NCI-H2107 (cell line): ENCODE results near the gene DNAH8.

ENCODE experiments used
- DNase-seq: peaks from one replicate; lab custom pipeline; 2025; lab: John Stamatoyannopoulos, UW

DNAH8 gene

DNA sequence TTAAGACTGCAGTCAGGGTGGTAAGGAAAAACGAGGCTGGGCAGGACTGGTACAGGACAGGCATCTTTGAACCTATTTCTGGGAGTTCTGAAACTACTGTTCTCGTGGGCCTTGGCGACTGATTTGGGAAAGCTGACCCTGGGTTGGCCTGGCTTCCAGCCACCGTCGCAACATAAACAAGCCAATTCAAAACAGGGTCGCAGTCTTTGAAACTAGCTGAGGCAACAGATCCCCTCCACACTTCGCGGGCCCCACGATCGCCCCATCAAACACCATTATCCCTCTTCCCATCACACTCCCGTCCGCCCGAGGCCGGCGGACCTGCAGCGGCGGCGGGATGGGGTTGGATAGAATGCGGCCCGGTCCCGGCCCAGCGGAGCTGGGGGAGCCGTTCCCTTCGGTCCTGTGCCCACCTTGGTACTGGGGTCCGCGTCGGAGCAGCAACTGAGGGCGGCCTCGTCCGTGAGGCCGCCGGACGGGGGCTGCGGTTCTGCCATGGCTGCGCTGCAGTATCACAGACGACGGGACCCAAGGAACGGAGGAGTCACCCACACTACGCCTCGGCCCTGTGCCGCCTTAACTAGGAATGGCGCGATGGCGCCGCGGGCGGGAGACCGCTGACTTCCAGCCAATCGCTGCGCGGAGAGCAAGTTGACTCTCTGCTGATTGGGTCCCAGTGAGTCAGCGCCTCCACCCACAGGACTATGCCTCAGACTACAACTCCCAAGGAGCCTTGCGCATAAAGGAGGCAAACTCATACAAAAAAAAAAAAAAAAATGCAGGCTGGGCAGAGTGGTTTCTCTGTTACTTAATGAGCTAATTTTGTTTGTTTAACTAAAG is 12.3 kb upstream of the DNAH8 start, which contains the start of gene GLO1:
TSS of gene GLO1 (minus strand) at position 588 of the 840 bp plus-strand sequence. CDS start at position 497, 91 bp downstream.
- peak; percentile 82 for DNase-seq

DNA sequence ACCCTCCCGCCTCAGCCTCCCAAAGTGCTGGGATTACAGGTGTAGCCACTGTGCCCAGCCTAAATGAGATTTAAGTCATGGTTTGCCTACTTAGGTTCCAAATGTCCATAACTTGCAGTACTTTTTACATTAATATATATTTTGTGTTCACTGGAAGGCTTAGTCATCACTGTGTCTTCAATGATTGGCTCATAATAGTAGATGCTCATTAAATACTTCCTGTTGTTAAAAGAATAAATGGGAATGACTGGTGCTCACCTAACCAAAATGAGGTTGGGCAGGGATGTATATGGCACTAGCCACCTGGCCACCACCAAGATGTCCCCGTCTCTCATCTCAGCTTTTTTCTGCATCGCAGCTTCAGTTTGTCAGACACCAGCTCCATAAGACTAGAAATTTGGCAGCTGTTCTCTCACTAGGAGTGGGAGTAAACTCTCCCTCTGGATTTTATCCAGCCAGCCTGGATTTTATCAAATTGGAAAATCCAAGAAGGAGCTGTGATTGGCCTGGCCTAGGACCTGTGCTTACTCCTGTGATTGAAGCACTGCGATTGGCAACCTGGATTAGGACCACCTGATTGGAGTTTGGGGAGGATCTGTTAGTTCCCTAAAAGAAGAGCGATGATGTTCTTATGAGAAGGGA is 11.0 kb upstream of the DNAH8 start:
- no peak for DNase-seq

DNA sequence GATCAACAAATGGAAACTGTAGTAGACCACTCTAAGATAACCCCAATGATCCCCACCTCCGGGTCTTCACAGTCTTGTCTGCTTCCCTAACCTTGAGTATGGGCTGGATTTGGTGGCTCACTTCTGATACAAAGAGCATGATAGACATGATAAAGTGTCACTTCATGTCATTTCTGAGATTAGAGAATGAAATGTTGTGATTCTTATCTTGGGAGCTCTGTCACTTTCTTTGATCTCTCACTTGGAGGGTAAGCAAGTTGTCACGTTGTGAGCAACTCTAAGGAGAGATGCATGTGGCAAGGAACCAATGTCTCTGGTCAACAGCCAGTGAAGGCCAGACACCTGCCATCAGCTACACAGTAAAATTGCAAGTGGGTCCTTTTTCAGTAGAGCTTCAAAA is 9.2 kb upstream of the DNAH8 start:
- DNase-seq = no peak

DNA sequence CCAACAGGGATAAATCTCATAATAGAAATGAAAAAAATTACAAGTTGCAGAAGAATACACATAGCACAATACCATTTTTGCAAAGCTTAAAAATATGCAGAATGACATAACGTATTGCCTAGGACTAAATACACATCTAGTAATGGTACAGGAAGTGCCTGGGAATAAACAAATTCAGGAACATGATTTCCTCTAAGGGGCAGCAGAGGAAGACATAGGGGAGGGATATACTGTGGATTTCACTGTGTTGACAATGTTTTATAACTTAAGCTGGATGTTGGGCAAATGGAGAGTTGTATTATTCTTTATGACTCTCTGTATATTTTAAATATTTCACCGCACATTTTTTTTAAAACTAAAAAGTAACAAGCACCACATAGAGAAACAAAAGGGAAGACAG is 6.6 kb upstream of the DNAH8 start:
- DNase-seq = no peak

DNA sequence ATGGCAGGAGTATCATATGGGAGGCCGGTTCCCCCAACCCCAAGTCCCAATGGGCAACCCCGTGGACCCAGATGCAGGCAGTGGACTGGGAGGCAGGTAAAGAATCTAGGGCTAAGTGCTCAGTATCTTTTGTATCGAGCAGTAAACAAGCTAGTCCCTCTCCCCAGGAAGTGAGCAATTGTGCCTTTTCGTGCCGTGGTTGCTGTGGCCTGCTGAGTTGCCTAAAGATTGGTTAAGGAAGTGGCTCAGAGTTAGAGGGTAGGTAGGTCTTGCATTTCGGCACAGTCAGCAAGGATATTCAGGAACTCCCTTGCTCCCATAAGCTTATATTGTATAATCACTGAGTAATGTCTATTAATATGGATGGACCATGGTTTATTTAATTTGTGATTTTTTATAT is 1.3 kb upstream of the DNAH8 start:
- DNase-seq = no peak

DNA sequence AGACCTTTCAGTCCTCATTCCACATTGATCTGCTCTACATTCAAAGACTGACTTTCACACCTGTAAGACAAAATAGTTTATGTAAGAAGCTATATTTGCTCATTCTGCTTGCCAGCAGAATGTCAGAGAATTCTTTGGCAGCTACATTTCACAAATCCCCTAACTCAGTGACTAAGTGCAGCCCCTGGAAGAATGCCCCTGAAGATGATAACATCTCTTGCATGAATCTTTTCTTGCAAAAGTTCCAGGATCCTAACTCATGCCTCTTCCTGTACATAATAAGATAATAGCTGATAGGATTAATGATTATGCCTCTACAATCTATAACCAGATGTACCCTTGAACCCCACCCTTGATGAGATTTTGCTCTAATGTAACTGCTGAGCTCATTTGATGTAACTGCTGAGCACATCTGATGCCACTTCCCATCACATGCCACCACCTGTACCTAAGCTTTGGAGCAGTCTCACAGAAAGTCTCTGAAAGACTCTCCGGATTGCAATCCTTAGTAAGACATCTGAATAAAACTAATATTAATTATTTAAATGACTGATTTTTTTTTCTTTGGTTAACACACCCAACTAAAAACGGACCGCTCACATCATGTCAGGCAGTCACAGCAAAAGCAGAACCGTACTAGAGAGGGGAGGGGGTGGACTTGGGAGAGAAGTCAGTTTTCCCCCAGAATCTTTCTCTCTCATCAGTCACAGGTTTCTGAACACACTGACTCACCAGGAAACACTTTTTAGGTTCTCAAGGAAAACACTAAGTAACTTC is 684 bp upstream of the DNAH8 start:
- no peak for DNase-seq

DNA sequence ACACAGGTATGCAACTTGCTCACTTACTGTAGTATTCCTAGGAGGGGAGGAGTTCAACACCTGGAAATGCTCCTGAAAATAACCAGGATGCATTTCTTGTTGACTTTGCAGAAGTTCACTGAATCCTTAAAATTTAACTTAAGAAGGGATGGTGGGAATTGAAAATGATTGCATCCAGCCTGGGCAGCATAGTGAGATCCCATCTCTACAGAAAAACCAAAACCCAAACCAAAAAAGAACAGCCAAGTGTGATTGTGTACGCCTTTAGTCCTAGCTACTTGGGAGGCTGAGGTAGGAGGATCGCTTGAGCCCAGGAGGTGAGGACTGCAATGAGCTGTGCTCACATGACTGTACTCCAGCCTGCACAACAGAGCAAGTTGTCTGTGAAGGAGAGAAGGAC is 1.7 kb downstream of the DNAH8 start:
- no peak for DNase-seq

DNA sequence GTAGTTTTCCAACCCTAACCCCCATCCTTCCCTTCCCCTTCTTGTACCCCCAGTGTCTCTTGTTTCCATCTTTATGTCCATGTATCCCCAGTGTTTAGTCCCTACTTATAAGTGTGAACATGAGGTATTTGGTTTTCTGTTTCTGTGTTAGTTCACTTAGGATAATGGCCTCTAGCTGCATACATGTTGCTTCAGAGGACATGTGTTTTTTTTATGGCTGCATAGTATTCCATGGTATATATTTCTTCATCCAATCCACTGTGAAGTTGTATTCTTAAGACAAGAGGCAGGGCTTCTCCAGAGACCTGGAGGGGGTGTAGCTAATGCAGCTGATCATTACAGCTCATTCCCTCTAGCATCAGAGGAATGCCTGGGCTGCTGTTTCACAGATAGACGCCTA is 4.2 kb downstream of the DNAH8 start:
- DNase-seq = no peak

DNA sequence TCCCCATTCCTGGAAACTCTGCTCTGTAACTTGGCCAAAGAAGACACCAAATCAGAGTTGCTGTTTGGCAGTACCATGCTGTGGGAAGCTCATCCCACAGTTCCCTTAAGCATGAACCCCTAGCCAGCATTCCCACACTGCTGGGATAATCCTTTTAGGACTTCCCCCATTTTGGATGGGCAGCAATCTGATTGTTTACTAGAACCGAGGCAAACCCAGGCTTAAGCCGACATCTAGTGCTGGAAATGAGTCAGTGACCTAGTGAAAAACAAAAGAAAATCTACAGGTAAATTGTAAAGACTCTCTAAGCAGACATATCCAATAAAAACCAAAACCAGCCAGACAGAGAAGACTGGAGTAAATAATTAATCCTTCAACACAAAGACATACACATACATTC is 5.2 kb downstream of the DNAH8 start:
- no peak for DNase-seq

DNA sequence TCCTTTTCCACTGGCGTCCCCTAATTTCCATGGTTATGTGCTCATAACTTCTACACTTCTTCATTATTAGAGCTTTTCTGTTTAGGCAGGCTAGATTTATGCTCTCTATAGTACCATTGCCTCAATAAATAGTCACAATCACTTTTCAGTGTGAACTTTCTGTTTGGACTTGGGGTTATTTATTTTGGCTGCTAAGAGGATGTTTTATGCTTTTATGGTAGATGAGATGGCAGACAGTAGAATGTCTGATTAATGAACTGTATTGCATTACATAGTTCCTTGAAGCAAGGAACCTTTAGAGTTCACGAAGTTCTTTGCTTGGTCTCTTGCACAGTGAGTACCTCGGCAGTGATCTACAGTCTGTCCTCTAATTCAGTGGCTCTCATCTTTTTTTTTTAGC is 6.9 kb downstream of the DNAH8 start:
- DNase-seq = no peak

DNA sequence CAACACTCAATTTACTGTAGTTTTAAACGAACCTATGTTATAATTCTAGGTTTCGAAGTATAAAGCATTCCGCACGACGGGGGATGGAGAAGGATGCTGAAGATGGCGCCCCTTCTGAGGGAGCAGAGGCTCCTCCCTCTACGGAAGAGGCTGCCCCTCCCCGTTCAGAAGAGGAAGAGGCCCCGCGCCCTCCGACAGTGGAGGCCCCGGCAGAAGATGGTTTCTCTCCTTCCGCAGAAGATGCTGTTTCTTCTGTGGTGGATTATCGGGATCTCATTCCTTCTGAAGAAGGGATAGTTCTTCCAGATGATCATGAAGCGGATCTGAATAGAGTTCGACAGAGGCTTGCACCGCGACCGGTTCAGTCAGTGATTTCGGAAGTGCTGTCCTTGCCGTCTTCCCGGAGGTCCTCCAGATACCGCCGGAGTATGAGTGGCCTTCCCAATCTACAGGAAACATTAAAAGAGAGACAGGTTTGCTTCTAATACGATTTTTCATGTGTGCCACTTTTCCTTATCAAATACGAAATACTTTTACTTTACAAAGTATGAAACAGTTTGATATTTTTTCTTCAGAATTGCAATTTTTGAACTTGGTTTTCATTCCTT is 7.7 kb downstream of the DNAH8 start:
- no peak for DNase-seq

DNA sequence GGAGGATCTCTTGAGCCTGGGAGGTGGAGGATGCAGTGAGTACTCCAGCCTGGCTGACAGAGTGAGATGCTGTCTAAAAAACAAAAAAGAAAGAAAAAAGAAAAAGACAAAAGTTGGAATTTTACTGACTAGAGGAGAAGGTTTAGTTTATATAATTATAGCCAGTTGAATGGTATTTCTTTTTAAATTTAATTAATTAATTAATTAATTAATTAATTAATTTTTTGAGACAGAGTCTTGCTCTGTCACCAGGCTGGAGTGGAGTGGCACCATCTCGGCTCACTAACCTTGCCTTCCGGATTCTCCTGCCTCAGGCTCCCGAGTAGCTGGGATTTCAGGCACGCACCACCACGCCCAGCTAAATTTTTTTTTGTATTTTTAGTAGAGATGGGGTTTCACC is 8.7 kb downstream of the DNAH8 start:
- DNase-seq = no peak

DNA sequence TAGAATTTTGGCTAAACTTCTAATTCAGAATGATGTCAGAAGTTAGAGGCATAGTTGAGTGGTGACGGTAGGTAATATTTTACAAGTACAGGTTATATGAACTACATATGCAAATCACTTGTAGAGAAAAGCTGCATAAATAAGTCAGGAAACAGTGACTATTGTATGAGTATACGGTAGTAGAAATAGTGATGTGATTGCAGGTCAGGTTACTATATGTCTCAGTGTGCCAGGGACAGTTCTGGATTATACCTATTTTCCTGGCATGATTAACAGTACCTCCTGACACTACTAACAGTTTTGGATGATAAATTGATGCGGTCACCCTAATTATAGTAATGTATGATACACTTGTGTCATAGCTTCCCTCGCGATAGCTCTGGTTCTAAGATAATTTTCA is 9.2 kb downstream of the DNAH8 start:
- no peak for DNase-seq

DNA sequence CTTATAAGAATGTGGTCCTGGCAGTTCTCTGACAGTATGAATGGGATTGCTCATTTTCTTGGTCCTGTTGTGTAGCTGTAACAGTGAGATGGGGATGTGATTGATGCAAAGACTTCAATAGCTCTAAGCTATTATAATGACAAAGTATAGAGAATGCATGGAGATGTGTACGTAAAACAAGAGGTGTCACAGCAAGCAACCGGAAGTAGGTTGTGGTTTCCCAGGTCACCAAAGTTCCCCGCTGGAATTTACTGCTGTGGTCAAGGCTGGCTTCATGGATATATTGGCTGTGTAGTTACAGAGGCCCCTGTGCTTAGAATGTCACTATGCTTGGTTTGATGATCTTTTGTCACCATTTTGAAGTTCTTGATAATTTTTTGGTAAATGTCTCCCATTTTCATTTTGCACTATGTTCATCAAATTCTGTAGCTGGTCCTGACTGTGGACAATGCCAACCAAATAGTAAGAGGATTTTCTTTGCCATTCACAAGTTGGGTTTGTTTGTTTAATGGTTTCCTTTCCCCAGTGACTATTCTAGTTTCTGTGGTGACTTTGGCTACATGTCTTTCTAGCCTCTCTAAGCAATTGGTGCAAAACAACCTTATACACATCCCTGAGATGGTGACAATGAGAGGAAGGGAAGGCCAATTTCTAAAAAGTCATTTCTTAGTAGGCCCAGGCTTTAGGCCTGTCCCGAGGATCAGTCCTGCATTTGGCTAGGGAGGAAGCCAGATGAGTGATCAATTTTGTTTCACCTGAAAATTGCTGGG is 10.5 kb downstream of the DNAH8 start:
- no peak for DNase-seq

DNA sequence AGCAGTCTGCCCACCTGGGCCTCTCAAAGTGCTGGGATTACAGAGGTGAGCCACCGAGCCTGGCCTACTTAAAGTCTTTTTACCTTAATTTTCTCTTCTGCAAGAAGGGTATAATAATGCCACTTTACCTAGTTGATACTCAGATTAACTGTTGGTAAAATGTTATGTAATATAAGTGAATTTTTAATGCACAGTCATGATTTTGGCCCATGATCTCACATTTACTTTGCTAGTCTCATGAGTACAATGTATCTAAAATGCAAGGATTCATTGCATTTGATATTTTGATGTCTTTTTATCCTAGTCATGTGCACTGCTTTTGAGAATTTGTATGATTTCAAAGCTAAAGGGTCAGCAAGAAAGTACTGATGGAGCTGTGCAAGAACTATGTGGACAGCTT is 13.1 kb downstream of the DNAH8 start:
- DNase-seq = no peak

DNA sequence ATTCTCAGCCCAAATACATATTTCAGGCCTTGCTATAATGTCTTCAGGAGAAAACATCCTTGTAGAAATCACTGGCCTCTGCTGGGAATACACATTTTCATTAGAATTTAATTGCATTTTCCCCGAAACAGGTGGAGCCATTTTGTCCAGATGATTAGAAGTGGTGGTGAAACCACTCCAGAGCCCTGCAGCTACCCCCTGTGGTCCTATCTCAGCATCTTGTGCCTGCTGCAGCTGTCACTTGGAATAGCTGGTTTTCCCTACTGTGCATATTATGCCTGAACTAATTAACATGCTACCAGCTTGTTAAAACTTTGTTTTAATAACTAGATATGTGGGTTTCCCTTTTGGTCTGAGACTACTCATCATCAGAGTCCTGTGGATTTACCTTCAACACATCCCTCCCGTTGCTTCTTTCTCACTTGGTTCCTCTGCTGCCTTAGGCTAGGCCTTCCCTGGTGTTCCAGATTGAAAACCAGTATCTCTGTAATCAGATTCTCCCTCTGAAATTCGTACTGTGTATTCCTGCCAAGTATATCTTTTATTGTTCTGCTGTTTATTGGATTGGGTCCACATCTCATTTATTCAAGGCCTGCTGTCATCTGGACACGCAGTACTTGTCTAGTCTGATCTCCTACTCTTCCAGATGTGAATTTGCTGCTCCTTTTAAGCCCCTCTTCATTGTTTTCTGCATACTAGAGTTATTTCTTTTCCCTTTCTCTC is 15.2 kb downstream of the DNAH8 start:
- no peak for DNase-seq

DNA sequence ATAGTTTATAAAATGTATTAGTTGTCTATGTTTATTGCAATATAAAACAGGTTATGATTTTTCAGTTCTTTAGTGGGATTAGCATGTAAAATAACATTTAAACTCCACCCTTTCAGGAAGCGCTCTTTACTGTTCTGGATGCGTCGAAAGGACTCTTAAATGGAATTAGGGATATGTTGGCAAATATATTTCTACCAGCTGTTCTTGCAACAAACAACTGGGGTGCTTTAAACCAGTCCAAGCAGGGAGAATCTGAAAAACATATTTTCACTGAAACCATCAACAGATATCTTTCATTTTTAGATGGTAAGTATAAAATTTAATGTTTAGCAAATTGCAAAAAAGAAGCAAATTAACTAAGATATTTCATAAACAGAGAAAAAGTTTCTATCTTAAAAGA is 21.8 kb downstream of the DNAH8 start:
- DNase-seq = no peak

DNA sequence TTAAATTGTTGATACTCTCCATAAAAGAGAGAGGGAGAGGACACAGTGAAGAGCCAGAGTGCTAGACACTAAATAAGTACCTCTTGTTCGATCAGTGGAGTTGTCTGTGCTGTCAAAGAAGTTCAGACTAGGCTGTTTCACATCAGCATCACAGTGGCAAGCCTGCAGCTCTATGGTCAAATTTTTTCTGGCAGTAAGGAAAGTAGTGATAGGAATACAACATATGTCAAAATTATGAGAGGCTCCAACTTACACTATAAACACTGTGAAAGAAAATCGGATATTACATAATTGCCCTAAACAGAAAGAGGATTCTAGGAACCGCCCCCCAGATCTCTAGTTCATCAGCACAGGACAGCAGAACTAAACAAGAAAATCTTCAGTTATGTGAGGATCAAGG is 23.1 kb downstream of the DNAH8 start:
- no peak for DNase-seq

DNA sequence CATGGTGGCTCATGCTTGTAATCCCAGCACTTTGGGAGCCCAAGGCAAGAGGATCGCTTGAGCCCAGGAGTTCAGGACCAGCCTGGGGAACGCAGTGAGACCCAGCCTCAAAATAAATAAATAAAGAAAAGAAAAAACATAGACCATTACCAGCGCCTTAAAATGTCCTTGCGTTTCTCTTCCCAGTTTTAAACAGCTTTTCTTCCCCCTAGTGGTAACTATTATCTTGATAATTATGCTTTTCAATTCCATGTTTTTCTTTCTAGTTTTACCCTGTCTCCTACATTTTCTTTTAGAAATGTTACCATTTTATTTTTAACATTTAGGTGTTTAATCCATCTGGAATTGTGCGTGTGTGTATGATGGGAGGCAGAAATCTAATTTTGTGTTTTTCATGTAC is 24.4 kb downstream of the DNAH8 start:
- DNase-seq = no peak

DNA sequence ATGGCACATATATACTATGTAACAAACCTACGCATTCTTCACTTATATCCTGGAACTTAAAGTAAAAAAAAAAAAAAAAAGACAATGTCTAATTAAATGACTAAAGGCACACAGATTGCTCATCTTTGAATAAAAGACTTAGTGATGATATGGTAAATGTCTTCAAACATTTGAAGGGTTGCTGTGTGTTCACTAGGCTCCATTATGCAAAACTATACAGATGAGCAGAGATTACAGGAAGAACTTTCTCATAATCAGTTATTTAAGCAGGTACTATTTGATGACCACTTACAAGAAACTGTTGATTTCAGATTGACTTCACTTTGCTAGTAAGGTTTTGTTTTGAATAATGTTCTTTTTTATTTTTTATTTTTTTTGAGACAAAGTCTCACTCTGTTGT is 34.4 kb downstream of the DNAH8 start:
- DNase-seq = no peak

DNA sequence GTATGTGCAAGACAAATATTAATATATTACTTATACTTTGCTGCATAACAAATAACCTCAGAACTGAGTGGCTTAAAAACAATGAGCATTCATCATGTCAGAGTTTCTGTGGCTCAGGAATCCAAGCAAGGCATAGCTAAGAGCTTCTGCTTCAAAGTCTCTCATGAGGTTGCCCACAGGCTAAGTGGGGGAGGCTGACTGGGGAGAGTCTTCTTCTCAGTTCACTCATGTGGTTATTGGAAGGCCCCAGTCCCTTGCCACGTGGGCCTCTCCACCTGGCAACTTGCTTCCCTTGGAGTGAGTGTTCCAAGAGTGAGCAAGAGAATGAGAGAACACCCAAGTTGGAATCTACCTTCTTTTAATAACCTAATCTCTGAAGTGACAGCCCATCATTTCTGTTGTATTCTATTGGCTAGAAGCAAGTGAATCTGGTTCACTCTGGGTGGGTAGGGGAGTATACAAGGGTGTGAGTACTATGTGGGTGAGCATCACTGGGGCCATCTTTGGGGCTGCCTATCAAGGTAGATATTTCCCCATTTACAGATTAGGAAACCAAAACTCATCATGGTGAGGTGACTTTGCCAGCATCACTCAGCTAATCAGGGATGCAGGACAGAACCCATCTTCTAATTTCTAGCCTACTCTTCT is 36.0 kb downstream of the DNAH8 start:
- no peak for DNase-seq
